Esophagus muscularis mucosa (tissue), 4 donors: ENCODE results near the gene MYO16. TPM values are rescaled to one million over a fixed set of nuclear protein-coding genes. Genes with fewer than 3 reads are reported as not detected.

Experiments
- DNase-seq: peaks from one replicate; pipeline ENCODE4 v3.0.0-alpha.2; 2017; ENCODE audit errors: extremely low spot score
- H3K27ac ChIP-seq, 4 donors: fragments of 200-600 bp; sonication (generic); replicated peaks in 1 of 4; 1 replicate in 3 of 4; 2 replicates in 1 of 4; pipeline ENCODE4 v1.5.1; 2016 to 2019; ENCODE audit warnings: mild to moderate bottlenecking in 1 of 4
- H3K27me3 ChIP-seq, 4 donors: fragments of 200-600 bp; sonication (generic); one replicate each; pipeline versions ENCODE4 v1.5.1 to v1.6.0; 2016 to 2019
- H3K36me3 ChIP-seq, 4 donors: fragments of 200-600 bp; sonication (generic); one replicate each; pipeline ENCODE4 v1.5.1; 2016 to 2019
- H3K4me1 ChIP-seq, 4 donors: fragments of 200-600 bp; sonication (generic); one replicate each; pipeline ENCODE4 v1.5.1; 2016 to 2019
- H3K4me3 ChIP-seq, 4 donors: fragments of 200-600 bp; sonication (generic); 1 replicate in 2 of 4; 2 replicates in 2 of 4; pipeline ENCODE4 v1.5.1; 2016 to 2019; ENCODE audit warnings: mild to moderate bottlenecking in 4 of 4, moderate library complexity in 1 of 4
- H3K9me3 ChIP-seq, 4 donors: fragments of 200-600 bp; sonication (generic); 1 replicate in 3 of 4; 2 replicates in 1 of 4; pipeline ENCODE4 v1.5.1; 2016 to 2019
- CTCF ChIP-seq, 3 experiments: fragments of 200-600 bp in 2 of 3; fragments of 450-650 bp in 1 of 3; sonication (generic) in 2 of 3; IDR thresholded peaks; one replicate each; pipeline ENCODE4 v1.5.1; 2017 to 2019; ENCODE audit warnings: antibody characterized with exemption in 3 of 3, mild to moderate bottlenecking in 2 of 3, moderate library complexity in 1 of 3
- EP300 ChIP-seq: sonication (generic); formaldehyde crosslinking; IDR thresholded peaks from one replicate; pipeline ENCODE4 v1.6.1; 2017; ENCODE audit warnings: antibody characterized with exemption
- POLR2A ChIP-seq: fragments of 450-650 bp; IDR thresholded peaks from one replicate; pipeline ENCODE4 v1.6.1; 2017; ENCODE audit warnings: antibody characterized with exemption, moderate library complexity, mild to moderate bottlenecking, low read depth
- POLR2AphosphoS5 ChIP-seq, 2 donors: sonication (generic); formaldehyde crosslinking; IDR thresholded peaks; one replicate each; pipeline ENCODE4 v1.6.1; 2017; ENCODE audit warnings: antibody characterized with exemption in 2 of 2
- WGBS: methylation state at CpG from one replicate; pipeline ENCODE4 v1.1.5; 2018; 5-methylcytosine and 5-hydroxymethylcytosine counted together
- intact Hi-C: fragments of 100-400 bp; cut with DNase I; formaldehyde crosslinking; loops from one replicate; pipeline ENCODE4 v1.15.1; 2023
- total RNA-seq, 4 donors: library from RNA; depleted of rRNA; stranded (reverse); fragments of >200 nt; gene quantifications; one replicate each; pipeline versions ENCODE4 v1.1.0 to v1.2.1, GENCODE V29; 2016

Gene MYO16
- total RNA-seq, 4 donors from 2014 or later: 1.2 to 3.7 (median 1.8) TPM

- Histone ChIP-seq H3K4me1 (no peaks in the 10 kb centered on the region), H3K4me3 (no peak overlapping the region), H3K27me3 (no peaks in the 10 kb centered on the region), H3K36me3 (no peaks in the 10 kb centered on the region), H3K27ac (no peak overlapping the region), H3K9me3 (no peaks in the 10 kb centered on the region)
- intact Hi-C loops: no loop called here
- DNase-seq: no peak
- no peak for TF ChIP-seq POLR2A
- TF ChIP-seq POLR2AphosphoS5 (IDR thresholded peaks at IDR 0.05): no peak
- no peak for TF ChIP-seq CTCF (IDR thresholded peaks at IDR 0.05)
- no peak for TF ChIP-seq EP300
Measured at GRCh38 chr13:108755083-108755482, 125.7 kb downstream of the MYO16 start.

GRCh38 chr13:108760129-108760528, 130.7 kb downstream of the MYO16 start:
- Histone ChIP-seq H3K27ac (no peak overlapping the region), H3K27me3 (no peaks in the 10 kb centered on the region), H3K9me3 (no peaks in the 10 kb centered on the region), H3K4me3 (no peak overlapping the region), H3K4me1 (no peaks in the 10 kb centered on the region), H3K36me3 (no peaks in the 10 kb centered on the region)
- DNase-seq: no peak
- intact Hi-C loops: no loop called here
- 88% methylated on average over 1 of the region's 1 CpG for WGBS
- TF ChIP-seq POLR2AphosphoS5 (IDR thresholded peaks at IDR 0.05) (no peak), EP300 (no peak), POLR2A (no peak), CTCF (IDR thresholded peaks at IDR 0.05) (no peak)

GRCh38 chr13:108760541-108760940, 131.1 kb downstream of the MYO16 start:
- no peaks in the 10 kb centered on the region for H3K36me3 ChIP-seq
- DNase-seq: no peak
- H3K27me3 ChIP-seq: no peaks in the 10 kb centered on the region
- intact Hi-C loops: no loop called here
- H3K9me3 ChIP-seq: no peaks in the 10 kb centered on the region
- H3K4me1 ChIP-seq: no peaks in the 10 kb centered on the region
- H3K4me3 ChIP-seq: no peak overlapping the region
- TF ChIP-seq POLR2AphosphoS5 (IDR thresholded peaks at IDR 0.05) (no peak), CTCF (IDR thresholded peaks at IDR 0.05) (no peak), POLR2A (no peak), EP300 (no peak)
- WGBS: 40% methylated on average over 3 of the region's 3 CpGs
- H3K27ac ChIP-seq: no peak overlapping the region

GRCh38 chr13:108768035-108768434, 138.6 kb downstream of the MYO16 start:
- H3K27me3 ChIP-seq: no peaks in the 10 kb centered on the region
- H3K36me3 ChIP-seq: no peaks in the 10 kb centered on the region
- H3K27ac ChIP-seq: no peak overlapping the region
- no peak for DNase-seq
- WGBS: 69% methylated on average over 5 of the region's 5 CpGs
- TF ChIP-seq EP300 (no peak), POLR2A (no peak), CTCF (IDR thresholded peaks at IDR 0.05) (no peak), POLR2AphosphoS5 (IDR thresholded peaks at IDR 0.05) (no peak)
- H3K4me3 ChIP-seq: no peak overlapping the region
- intact Hi-C loops: no loop called here
- no peaks in the 10 kb centered on the region for H3K9me3 ChIP-seq
- H3K4me1 ChIP-seq: no peaks in the 10 kb centered on the region
